ENCODE data around the gene ZNRF2.

GRCh38 chr7:30363778-30364563, 79.6 kb downstream of the ZNRF2 start:
- TF ChIP-seq POLR2A (IDR thresholded peaks at IDR 0.05): no peak
- TF ChIP-seq CTCF (IDR thresholded peaks at IDR 0.05): no peak
